Stimulated activated CD4-positive, alpha-beta T cell treated with anti-CD3 and anti-CD28 coated beads, Interleukin-1b, Interleukin-23, amount 100 ng/mL, for 4 hours (primary cell): ENCODE data around the gene MAP3K4.

Experiments
- DNase-seq, 2 donors: peaks; one replicate each; pipeline ENCODE4 v3.0.0-alpha.2; 2020; ENCODE audit warnings: low read depth in 2 of 2

MAP3K4 gene

GRCh38 chr6:161127071-161127740, 135.6 kb downstream of the MAP3K4 start:
- no peak for DNase-seq

GRCh38 chr6:161128230-161128629, 136.7 kb downstream of the MAP3K4 start:
- DNase-seq, result no peak

GRCh38 chr6:161128680-161129196, 137.2 kb downstream of the MAP3K4 start:
- DNase-seq, result peak in 1 of 2 donors; percentile 4

- DNase-seq, result no peak
These were observed 139.0 kb downstream of the MAP3K4 start for GRCh38 chr6:161130541-161130940.

- no peak for DNase-seq
These were observed 139.6 kb downstream of the MAP3K4 start for GRCh38 chr6:161130967-161131766.

GRCh38 chr6:161132384-161132783, 140.8 kb downstream of the MAP3K4 start:
- DNase-seq, result no peak

- no peak for DNase-seq
These were observed 142.4 kb downstream of the MAP3K4 start for GRCh38 chr6:161133963-161134362.

GRCh38 chr6:161134550-161135298, 143.2 kb downstream of the MAP3K4 start:
- no peak for DNase-seq

GRCh38 chr6:161135695-161136591, 144.4 kb downstream of the MAP3K4 start:
- DNase-seq, result no peak

GRCh38 chr6:161136655-161137054, 145.1 kb downstream of the MAP3K4 start:
- DNase-seq, result no peak

GRCh38 chr6:161137320-161137719, 145.8 kb downstream of the MAP3K4 start:
- no peak for DNase-seq

- no peak for DNase-seq
These were observed 146.4 kb downstream of the MAP3K4 start for GRCh38 chr6:161137839-161138542.

- no peak for DNase-seq
These were observed 147.2 kb downstream of the MAP3K4 start for GRCh38 chr6:161138543-161139303.

GRCh38 chr6:161139304-161139765, 147.8 kb downstream of the MAP3K4 start:
- DNase-seq, result no peak

GRCh38 chr6:161139766-161140553, 148.4 kb downstream of the MAP3K4 start:
- no peak for DNase-seq

- no peak for DNase-seq
These were observed 148.9 kb downstream of the MAP3K4 start for GRCh38 chr6:161140554-161140875.

- DNase-seq, result no peak
These were observed 149.6 kb downstream of the MAP3K4 start for GRCh38 chr6:161141173-161141572.

- no peak for DNase-seq
These were observed 151.4 kb downstream of the MAP3K4 start for GRCh38 chr6:161142957-161143296.
